Osteoblast (primary cell): ENCODE data around the gene ST8SIA4. TPM values are rescaled to one million over a fixed set of nuclear protein-coding genes. Genes with fewer than 3 reads are reported as not detected.

Experiments used
- DNase-seq: peaks from one replicate; pipeline ENCODE4 v3.0.0; 2011; ENCODE audit warnings: low spot score, mixed read lengths; ENCODE audit not compliant: insufficient read length; ENCODE audit errors: missing footprints
- H2AFZ ChIP-seq: 2 replicates; pipeline ENCODE4 v1.6.0; 2011; ENCODE audit warnings: mild to moderate bottlenecking, low read length
- H3K27ac ChIP-seq: 2 replicates; pipeline ENCODE4 v1.5.1; 2011; ENCODE audit warnings: mild to moderate bottlenecking, low read depth, low read length, moderate library complexity
- H3K27me3 ChIP-seq: 2 replicates; pipeline ENCODE4 v1.6.0; 2012; ENCODE audit warnings: mild to moderate bottlenecking, control low read depth, inconsistent platforms, low read length, moderate library complexity; ENCODE audit not compliant: insufficient read depth
- H3K36me3 ChIP-seq: 2 replicates; pipeline ENCODE4 v1.5.1; 2011; ENCODE audit warnings: mild to moderate bottlenecking, low read length, control low read depth, moderate library complexity; ENCODE audit not compliant: insufficient read depth
- H3K4me1 ChIP-seq: 2 replicates; pipeline ENCODE4 v1.5.1; 2011; ENCODE audit warnings: mild to moderate bottlenecking, low read length, control low read depth, moderate library complexity; ENCODE audit not compliant: insufficient read depth
- H3K4me2 ChIP-seq: 2 replicates; pipeline ENCODE4 v1.6.0; 2011; ENCODE audit warnings: mild to moderate bottlenecking, low read length; ENCODE audit not compliant: insufficient read depth
- H3K4me3 ChIP-seq: fragments of 200-600 bp; sonication (generic); 3 replicates; pipeline ENCODE4 v1.5.1; 2012; ENCODE audit warnings: mild to moderate bottlenecking, low read length, inconsistent platforms; ENCODE audit not compliant: insufficient read depth
- H3K79me2 ChIP-seq: 2 replicates; pipeline ENCODE4 v1.6.0; 2012; ENCODE audit warnings: mild to moderate bottlenecking, low read length, control low read depth, inconsistent platforms; ENCODE audit not compliant: insufficient read depth
- H3K9me3 ChIP-seq: 2 replicates; pipeline ENCODE4 v1.5.1; 2011; ENCODE audit warnings: low read depth, low read length, control low read depth
- H4K20me1 ChIP-seq: 2 replicates; pipeline ENCODE4 v1.6.0; 2012; ENCODE audit warnings: mild to moderate bottlenecking, low read length, control low read depth; ENCODE audit not compliant: insufficient read depth
- total RNA-seq: library from RNA; depleted of rRNA; stranded (reverse); fragments of >200 nt; gene quantifications from 2 replicates; pipeline ENCODE4 v1.2.3, GENCODE V29; 2012
- TF ChIP-seq, protein P1 (sequence below): IDR thresholded peaks from 2 replicates; pipeline ENCODE4 v1.5.1; 2011; ENCODE audit warnings: mild to moderate bottlenecking, low read depth, low read length, moderate library complexity; ENCODE audit errors: extremely low read depth

The ST8SIA4 gene
- total RNA-seq, 1 donor, result 1.4 TPM

DNA sequence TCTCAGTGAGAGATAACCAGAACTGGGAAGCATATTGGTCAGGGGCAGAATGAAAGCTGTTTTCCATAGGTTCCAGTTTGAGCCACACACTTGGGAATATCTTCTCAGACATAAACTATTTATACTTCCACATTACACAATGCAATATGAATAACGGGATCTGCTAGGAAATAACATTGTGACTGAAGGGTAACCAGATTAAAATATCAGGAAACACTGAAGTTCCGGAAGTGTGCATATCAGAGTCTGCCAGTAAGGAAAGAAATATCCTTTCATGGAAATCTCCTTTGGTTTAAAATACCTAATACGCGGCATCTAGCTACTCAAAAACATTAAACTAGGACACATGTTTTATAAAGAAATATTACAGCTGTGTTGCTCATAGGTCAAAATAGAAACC lies 56.3 kb downstream of the ST8SIA4 start:
- Histone ChIP-seq H3K4me1 (peaks cover under 1% of the 10 kb centered on the region), H3K27me3 (no peaks in the 10 kb centered on the region), H3K4me3 (no peak overlapping the region), H3K27ac (no peak overlapping the region), H3K36me3 (no peaks in the 10 kb centered on the region), H3K9me3 (no peaks in the 10 kb centered on the region), H4K20me1 (no peaks in the 10 kb centered on the region), H2AFZ (peak overlapping the region; percentile 12), H3K79me2 (no peaks in the 10 kb centered on the region), H3K4me2 (no peak overlapping the region)
- no peak for DNase-seq
- TF ChIP-seq, protein P1, sequence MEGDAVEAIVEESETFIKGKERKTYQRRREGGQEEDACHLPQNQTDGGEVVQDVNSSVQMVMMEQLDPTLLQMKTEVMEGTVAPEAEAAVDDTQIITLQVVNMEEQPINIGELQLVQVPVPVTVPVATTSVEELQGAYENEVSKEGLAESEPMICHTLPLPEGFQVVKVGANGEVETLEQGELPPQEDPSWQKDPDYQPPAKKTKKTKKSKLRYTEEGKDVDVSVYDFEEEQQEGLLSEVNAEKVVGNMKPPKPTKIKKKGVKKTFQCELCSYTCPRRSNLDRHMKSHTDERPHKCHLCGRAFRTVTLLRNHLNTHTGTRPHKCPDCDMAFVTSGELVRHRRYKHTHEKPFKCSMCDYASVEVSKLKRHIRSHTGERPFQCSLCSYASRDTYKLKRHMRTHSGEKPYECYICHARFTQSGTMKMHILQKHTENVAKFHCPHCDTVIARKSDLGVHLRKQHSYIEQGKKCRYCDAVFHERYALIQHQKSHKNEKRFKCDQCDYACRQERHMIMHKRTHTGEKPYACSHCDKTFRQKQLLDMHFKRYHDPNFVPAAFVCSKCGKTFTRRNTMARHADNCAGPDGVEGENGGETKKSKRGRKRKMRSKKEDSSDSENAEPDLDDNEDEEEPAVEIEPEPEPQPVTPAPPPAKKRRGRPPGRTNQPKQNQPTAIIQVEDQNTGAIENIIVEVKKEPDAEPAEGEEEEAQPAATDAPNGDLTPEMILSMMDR, result no peak

DNA sequence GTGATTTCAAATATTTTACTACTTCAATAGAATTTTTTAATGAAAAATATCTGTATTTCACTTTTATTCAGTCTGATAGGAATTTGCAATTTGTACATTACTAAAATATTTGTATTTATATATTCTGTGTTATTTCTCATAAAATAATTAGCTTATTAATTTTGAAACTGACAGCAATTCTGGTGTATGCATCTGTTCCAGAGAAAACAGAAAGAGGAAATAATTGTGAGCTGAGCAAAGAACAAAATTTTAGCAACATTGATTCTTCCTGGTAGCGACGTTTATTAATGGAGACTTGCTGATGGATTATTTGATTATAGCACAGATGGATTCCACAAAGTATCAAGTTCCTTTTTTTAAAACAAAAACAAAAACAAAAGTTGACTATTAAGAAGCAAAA lies 61.0 kb downstream of the ST8SIA4 start:
- no peaks in the 10 kb centered on the region for H3K9me3 ChIP-seq
- H3K36me3 ChIP-seq, result no peaks in the 10 kb centered on the region
- no peak overlapping the region for H3K27ac ChIP-seq
- TF ChIP-seq, protein P1, result no peak
- H3K27me3 ChIP-seq, result no peaks in the 10 kb centered on the region
- peaks cover 5% of the 10 kb centered on the region for H3K4me1 ChIP-seq
- no peaks in the 10 kb centered on the region for H4K20me1 ChIP-seq
- no peak overlapping the region for H2AFZ ChIP-seq
- no peaks in the 10 kb centered on the region for H3K79me2 ChIP-seq
- no peak overlapping the region for H3K4me3 ChIP-seq
- no peak overlapping the region for H3K4me2 ChIP-seq
- no peak for DNase-seq

DNA sequence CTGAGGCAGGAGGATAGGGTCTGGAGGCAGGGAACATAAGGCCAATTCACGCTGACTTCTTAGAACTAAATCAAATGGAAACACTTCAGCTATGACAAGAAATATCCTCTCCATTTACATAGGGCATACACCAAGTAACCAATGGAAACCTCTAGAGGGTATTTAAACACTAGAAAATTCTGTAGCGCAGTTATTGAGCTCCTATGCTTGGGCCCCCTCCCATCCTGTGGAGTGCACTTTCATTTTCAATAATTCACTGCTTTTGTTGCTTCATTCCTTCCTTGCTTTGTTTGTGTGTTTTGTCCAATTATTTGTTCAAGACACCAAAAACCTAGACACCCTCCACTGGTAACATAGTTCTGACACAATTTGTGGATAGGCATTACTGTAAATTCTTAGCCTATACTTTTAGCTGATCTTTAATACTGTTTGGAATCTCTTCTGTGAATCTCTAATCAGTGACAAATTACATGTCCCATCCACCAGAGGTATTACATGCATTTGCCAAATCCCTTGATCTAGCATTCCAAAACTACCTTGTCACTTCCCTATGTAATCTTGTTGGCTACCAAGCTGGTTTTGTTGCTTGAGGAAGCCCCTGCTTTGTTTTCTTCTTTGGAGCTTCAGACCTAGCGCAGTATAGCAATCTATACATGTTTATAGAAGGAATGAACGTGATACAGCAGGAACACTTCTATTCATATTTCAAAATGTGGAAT lies 61.6 kb downstream of the ST8SIA4 start:
- H3K4me1 ChIP-seq, result peaks cover 5% of the 10 kb centered on the region
- H3K4me3 ChIP-seq, result no peak overlapping the region
- H3K27ac ChIP-seq, result no peak overlapping the region
- H2AFZ ChIP-seq, result no peak overlapping the region
- TF ChIP-seq, protein P1, result no peak
- no peaks in the 10 kb centered on the region for H3K79me2 ChIP-seq
- H3K9me3 ChIP-seq, result no peaks in the 10 kb centered on the region
- no peak for DNase-seq
- H3K4me2 ChIP-seq, result peak overlapping the region; percentile 11
- no peaks in the 10 kb centered on the region for H4K20me1 ChIP-seq
- H3K36me3 ChIP-seq, result no peaks in the 10 kb centered on the region
- H3K27me3 ChIP-seq, result no peaks in the 10 kb centered on the region

DNA sequence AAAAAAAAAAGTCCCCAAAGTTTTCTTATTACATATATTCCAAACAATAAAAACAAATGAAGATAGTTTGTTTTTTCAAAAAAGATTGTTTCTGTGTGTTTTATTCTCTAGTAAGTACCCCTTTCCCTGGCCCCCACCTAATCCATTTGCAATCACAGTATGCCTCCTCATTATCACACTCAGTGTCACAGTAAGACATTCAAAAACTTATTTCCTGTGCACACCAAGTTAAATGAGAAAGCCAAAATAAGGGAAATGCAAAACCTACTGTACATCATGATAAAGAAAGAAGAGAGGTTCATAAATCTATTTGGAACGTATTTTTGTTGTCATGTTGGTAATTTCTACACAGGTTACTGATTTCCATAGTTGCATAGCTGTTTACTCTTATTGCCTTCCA lies 62.3 kb downstream of the ST8SIA4 start:
- H3K27ac ChIP-seq, result no peak overlapping the region

More for the DNA sequence above, 62.3 kb downstream of the ST8SIA4 start:
- no peak for DNase-seq
- peaks cover 5% of the 10 kb centered on the region for H3K4me1 ChIP-seq
- TF ChIP-seq, protein P1, result no peak
- H2AFZ ChIP-seq, result no peak overlapping the region
- H3K27me3 ChIP-seq, result no peaks in the 10 kb centered on the region
- H3K36me3 ChIP-seq, result no peaks in the 10 kb centered on the region
- no peaks in the 10 kb centered on the region for H3K79me2 ChIP-seq
- H4K20me1 ChIP-seq, result no peaks in the 10 kb centered on the region
- no peaks in the 10 kb centered on the region for H3K9me3 ChIP-seq
- no peak overlapping the region for H3K4me3 ChIP-seq
- no peak overlapping the region for H3K4me2 ChIP-seq
